ENCODE measurements around the gene FEM1A.
A peak's percentile ranks its signal among the peaks of the same experiment; 100 is the strongest.
"Not testable (repeated sequence)": the region's sequence is repeated elsewhere in the genome, so short reads cannot be mapped to it uniquely, and the experiment has no call there.

The FEM1A gene

GRCh38 chr19:4791183-4792018 is at the start of gene FEM1A:
Gene FEM1A (plus strand): TSS chr19:4791734. CDS start chr19:4791855, 121 bp downstream.
- FAIRE-seq: peak; percentile 97

- FAIRE-seq: peak; percentile 64
Observed at GRCh38 chr19:4742723-4743646, 48.5 kb upstream of the FEM1A start.

- FAIRE-seq: peak; percentile 76
Observed at GRCh38 chr19:4744451-4745174, 46.9 kb upstream of the FEM1A start.

- FAIRE-seq: not testable (repeated sequence)
Observed at GRCh38 chr19:4745175-4745574, 46.4 kb upstream of the FEM1A start.

GRCh38 chr19:4745986-4746385 is 45.5 kb upstream of the FEM1A start:
- FAIRE-seq: no peak

- FAIRE-seq: no peak
Observed at GRCh38 chr19:4748185-4748584, 43.3 kb upstream of the FEM1A start.

- no peak for FAIRE-seq
Observed at GRCh38 chr19:4748589-4748988, 42.9 kb upstream of the FEM1A start.

GRCh38 chr19:4749870-4750590 is 41.5 kb upstream of the FEM1A start:
- FAIRE-seq: no peak

GRCh38 chr19:4754248-4754647 is 37.3 kb upstream of the FEM1A start:
- no peak for FAIRE-seq

- FAIRE-seq: no peak
Observed at GRCh38 chr19:4755459-4755858, 36.1 kb upstream of the FEM1A start.

GRCh38 chr19:4758082-4758481 is 33.5 kb upstream of the FEM1A start:
- no peak for FAIRE-seq

GRCh38 chr19:4758659-4759058 is 32.9 kb upstream of the FEM1A start:
- FAIRE-seq: no peak

- peak; percentile 5 for FAIRE-seq
Observed at GRCh38 chr19:4759388-4760284, 31.9 kb upstream of the FEM1A start.

GRCh38 chr19:4760285-4760650 is 31.3 kb upstream of the FEM1A start:
- peak; percentile 9 for FAIRE-seq

GRCh38 chr19:4763021-4763420 is 28.5 kb upstream of the FEM1A start:
- no peak for FAIRE-seq

GRCh38 chr19:4764393-4764660 is 27.2 kb upstream of the FEM1A start:
- FAIRE-seq: no peak

GRCh38 chr19:4768934-4769777 is 22.4 kb upstream of the FEM1A start:
- FAIRE-seq: peak; percentile 88

GRCh38 chr19:4772566-4772965 is 19.0 kb upstream of the FEM1A start:
- FAIRE-seq: no peak

GRCh38 chr19:4773047-4773640 is 18.4 kb upstream of the FEM1A start:
- no peak for FAIRE-seq

GRCh38 chr19:4774136-4774535 is 17.4 kb upstream of the FEM1A start:
- FAIRE-seq: no peak

Data from islet of Langerhans (tissue), 1 donor.